Neural progenitor cell (in vitro differentiated cells): ENCODE results near the gene AIM2.

ENCODE experiments used
- EZH2phosphoT487 ChIP-seq: fragments of 200-600 bp; sonication (generic); IDR thresholded peaks from 2 replicates; pipeline ENCODE4 v1.6.1; 2017; ENCODE audit warnings: antibody characterized with exemption
- TF ChIP-seq, protein P1 (sequence below): fragments of 200-600 bp; sonication (generic); IDR thresholded peaks from 2 replicates; pipeline ENCODE4 v1.5.1; 2017; ENCODE audit warnings: antibody characterized with exemption, mild to moderate bottlenecking

DNA sequence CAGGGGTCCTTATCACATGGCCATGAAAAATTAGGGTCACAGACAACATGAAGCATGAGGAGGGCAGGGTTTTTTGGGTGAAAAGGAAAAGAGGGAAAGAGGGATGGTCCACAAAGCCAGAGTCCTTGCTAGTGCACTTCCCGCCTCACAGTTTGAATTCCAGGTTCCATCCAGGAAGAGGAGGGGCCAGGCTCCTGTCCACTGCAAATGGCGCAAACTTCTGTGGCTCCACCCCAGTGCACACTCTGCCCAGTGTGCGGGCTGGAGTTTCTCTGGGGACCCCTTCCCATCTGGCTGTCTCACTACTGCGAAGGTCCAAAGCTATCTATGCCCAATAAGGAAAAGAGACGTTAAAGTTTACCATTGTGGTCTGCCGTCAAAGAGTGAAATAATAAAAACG is 17.8 kb downstream of the AIM2 start:
- TF ChIP-seq, protein P1, sequence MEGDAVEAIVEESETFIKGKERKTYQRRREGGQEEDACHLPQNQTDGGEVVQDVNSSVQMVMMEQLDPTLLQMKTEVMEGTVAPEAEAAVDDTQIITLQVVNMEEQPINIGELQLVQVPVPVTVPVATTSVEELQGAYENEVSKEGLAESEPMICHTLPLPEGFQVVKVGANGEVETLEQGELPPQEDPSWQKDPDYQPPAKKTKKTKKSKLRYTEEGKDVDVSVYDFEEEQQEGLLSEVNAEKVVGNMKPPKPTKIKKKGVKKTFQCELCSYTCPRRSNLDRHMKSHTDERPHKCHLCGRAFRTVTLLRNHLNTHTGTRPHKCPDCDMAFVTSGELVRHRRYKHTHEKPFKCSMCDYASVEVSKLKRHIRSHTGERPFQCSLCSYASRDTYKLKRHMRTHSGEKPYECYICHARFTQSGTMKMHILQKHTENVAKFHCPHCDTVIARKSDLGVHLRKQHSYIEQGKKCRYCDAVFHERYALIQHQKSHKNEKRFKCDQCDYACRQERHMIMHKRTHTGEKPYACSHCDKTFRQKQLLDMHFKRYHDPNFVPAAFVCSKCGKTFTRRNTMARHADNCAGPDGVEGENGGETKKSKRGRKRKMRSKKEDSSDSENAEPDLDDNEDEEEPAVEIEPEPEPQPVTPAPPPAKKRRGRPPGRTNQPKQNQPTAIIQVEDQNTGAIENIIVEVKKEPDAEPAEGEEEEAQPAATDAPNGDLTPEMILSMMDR, result no peak
- no peak for TF ChIP-seq EZH2phosphoT487
